GM21717 (cell line): ENCODE results near the gene DOCK8.

Source experiments
- ATAC-seq: cut with Tn5 transposase; IDR thresholded peaks from one replicate; pipeline ENCODE4 v1.9.1; 2021; ENCODE audit warnings: mild to moderate bottlenecking, moderate library complexity; ENCODE audit not compliant: unreplicated experiment

DOCK8 gene

DNA sequence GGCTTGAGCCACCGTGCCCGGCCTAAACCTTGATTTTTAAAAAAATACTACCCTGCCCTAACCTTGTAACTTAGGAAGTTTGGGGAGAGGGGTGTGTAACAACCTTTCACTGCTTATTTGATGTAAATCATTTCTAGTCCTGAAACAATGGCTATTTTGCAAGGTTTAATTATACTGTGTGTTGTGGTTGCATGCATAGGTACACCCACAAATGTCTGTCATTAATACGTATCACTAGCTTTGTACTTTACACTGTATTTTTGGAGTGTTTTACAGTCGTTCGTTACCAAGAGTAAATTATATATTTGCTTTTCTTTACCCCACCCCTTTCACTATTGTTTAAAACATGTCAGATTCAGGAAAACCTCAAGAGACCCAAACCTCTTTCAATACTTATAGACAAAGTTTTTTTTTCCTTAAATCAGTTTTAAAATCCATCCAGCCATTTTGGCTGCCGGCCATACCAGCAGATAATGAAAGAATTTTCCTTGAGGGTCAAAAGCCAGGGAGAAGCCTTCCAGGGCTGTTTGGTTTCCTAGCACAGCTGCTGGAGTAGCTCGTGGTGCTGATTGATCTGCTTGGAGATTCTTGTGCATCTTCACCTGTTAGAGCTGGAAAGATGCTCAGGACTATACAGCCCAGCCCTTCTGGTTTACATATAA lies 50.7 kb downstream of the DOCK8 start:
- ATAC-seq: no peak

- ATAC-seq: no peak
These were observed 51.6 kb downstream of the DOCK8 start for GRCh38 chr9:266228-266627.

DNA sequence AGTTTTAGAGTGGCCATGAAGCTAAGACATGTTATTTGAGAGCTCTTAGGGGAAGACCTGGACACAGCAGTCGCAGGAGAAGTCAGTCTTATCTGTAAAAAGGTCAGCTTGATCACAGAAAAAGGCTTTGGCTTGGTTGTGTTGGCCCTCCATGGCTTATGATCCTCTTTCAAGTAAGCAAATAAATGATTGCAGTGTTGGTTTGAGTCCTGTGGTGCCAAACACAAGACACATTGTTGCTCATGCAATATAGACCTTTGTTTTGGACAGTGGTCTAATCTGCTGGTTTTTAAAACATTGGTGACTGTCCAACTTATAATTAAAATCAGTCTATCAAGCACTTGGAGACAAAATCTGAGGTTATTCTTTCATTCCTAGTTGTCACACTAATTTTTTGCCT lies 54.0 kb downstream of the DOCK8 start:
- no peak for ATAC-seq

DNA sequence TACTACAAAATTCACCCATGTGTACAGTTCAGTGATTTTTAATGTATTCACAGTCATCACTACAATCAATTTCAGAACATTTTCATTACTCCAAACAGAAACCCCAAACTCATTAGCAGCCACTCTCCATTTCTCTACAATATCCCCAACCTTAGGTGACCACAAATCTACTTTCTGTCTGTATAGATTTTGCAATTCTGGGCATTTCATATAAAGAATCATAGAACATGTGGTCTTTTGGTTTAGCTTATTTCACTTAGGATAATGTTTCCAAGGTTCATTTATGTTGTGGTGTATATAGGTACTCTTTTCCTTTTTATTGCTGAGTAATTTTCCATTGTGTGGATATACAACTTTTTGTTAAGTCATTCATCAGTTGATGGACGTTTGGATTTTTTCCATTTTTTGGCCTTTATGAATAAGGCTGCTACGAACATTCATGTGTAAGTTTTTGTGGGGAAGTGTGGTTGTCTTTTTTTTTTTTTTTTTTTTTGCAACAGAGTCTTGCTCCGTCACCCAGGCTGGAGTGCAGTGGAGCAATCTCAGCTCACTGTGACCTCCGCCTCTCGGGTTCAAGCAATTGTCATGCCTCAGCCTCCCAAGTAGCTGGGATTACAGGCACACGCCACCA lies 54.5 kb downstream of the DOCK8 start:
- ATAC-seq: no peak

- ATAC-seq: no peak
These were observed 56.1 kb downstream of the DOCK8 start for GRCh38 chr9:270657-271237.

GRCh38 chr9:272251-273213 lies 57.9 kb downstream of the DOCK8 start:
- ATAC-seq: peak; percentile 98

DNA sequence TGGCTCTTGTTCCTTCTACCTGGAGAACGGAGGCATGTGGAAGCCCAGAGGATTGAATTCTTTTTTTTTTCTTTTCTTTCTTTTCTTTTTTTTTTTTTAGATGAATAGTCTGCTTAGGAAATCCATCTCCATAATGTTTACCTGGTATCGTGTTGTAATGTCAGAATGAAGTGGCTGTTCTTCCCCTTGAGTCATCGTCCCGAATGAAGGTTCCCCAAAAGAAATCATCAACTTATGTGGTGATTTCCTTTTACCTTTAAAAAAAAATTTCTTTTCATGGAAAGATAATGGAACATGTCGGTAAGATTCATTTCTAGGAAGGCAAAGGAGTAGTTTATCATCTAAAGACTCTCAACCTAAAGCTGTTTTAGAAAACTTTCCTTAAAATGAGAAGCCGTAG lies 59.7 kb downstream of the DOCK8 start:
- ATAC-seq: no peak

DNA sequence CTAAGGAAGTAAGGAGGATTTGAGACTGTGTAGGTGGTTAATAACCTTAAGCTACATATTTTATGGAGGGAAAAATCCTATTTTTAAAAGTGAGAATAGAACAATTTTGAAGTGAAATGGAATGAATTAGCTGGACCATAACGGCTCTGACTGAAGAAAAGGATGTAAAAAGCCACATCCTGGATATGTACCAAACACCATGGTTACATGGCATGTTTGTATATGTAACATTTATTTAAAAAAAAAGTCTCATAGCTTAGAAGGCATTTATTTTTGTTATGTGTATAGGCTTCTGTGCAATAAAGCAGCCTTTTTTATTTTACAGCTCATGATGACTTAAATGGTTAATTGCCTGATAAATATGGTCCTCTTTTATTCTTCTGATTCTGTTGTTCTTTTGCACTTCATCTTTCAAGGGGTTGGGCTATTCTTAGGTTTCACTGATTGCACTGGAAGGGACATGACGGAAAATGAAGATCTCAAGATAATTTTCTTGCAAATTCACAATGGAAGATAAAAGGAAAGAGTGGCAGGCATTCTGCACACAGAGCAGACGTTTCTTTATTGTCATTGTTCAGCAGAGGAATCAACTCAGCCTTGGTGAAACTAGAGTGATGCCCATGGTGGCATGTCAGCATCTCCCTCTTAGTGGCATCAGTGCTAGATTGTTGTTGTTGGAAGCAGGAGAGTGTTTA lies 63.1 kb downstream of the DOCK8 start:
- no peak for ATAC-seq

DNA sequence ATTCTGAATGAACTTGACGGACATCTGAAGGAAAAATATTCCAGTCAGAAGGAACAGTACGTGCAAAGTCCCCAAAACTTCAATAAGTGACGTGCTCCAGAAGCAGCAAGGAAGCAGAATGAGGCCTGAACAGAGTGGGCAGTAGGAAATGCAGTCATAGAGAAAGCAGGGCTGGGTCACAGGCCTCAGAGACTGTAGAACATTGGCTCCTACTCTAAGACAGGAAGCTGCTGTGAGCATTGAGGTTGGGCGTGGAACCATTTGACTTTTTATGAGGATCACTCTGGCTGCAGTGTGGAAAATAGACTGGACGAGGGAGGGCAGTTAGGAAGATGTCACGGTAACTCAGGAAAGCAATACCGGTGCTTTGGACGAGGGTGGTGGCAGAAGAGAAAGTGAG lies 64.0 kb downstream of the DOCK8 start:
- no peak for ATAC-seq

DNA sequence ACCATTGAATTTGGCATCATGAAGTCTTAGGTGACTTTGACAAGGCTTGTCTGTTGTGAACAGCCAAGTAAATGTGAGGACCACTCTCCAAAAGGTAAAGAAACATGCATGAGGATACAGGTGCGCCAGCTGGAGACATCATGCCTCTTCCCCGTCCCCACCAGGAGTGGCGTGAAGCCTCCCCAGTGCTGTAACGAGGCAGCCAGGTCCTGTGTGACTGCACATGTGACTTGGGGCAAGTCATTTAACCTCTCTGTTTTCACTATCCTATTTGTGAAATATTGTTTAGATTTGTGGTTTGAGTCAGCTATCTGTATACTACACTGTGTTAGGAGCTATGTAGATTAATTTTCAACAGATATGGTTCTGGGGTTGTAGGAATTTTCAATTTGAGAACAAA lies 65.0 kb downstream of the DOCK8 start:
- ATAC-seq: no peak

GRCh38 chr9:281741-282645 lies 67.3 kb downstream of the DOCK8 start:
- no peak for ATAC-seq

DNA sequence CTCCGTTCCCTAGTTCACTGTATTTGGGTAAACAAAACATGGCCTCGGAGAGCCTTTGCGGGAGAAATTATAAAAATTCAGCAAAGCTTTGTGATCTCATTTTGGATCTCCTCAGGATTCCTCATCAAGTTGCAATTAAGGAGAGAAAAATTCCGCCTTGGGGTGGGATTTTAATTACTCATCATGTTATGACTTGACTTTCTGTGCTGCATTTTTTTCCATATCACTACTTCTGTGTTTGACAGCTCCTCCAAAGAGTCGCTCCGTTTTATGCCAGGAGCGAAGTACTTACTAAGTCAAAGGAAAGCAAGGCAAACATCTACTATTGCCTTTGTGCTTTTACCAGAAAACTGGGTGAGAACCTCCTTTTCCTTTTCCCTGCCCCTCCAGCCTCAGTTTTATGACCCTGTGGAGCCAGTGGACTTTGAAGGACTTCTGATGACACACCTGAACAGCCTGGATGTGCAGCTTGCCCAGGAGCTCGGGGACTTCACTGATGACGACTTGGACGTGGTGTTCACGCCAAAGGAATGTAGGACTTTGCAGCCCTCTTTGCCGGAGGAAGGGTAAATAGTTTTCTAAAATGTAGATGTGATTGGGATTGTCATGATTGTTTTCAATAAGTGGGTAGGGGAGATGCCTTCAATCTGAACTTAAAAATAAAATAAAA lies 71.5 kb downstream of the DOCK8 start:
- no peak for ATAC-seq

DNA sequence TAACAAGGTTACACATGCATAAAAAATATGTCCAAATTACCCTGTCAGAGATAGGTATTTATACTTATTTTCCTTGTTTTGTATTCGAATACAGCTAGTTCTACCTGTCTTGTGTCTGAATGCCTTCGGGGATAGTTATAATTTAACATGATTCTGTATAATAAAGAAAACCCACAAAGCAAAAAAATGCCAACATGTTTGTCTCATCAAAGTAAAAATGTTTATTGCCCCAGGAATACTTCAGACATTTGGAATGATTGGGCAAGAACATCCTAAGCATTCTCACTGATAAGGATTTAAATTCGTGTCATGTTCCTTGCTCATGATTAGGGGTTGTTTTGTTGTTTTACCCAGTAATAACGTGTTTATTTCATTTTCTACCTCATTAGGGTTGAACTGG lies 74.5 kb downstream of the DOCK8 start:
- ATAC-seq: no peak

DNA sequence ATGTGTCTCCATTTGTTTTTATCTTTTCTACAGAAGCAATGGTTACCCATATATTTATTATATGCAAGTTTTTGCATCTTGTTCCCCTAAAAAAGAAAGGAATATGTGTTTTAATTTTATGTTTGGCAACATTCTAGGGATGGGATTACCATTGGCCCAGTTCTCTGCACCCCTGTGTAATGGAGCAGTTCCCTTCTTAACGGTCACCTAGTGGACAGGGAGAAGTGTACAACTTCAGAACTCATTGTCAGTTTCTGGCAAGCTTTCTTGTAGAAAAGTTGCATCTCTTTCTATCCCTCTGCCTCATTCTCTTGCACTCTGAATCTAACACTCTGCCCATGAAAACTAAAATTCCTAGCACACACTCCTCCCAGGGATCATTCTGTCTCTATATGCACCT lies 78.2 kb downstream of the DOCK8 start:
- no peak for ATAC-seq

GRCh38 chr9:295576-295975 lies 80.9 kb downstream of the DOCK8 start:
- no peak for ATAC-seq

DNA sequence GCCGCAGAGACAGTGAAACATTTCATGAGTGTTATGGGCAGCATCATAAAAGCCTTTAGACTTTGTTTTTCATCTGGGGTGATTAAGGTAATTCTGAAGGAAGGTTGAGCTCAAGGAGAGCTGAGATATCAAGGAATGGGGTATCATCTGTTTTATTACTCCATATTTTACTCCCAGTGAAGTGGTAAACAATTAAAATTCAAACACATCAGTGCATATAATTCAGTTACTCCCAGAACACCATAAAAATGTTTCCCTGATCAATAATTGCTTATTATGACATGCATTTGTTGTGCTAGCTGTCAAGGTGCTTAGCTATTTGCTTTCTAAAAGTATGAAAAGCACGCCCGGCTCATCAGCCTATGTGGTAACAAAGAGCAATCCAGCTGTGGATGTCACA lies 81.7 kb downstream of the DOCK8 start:
- ATAC-seq: no peak

DNA sequence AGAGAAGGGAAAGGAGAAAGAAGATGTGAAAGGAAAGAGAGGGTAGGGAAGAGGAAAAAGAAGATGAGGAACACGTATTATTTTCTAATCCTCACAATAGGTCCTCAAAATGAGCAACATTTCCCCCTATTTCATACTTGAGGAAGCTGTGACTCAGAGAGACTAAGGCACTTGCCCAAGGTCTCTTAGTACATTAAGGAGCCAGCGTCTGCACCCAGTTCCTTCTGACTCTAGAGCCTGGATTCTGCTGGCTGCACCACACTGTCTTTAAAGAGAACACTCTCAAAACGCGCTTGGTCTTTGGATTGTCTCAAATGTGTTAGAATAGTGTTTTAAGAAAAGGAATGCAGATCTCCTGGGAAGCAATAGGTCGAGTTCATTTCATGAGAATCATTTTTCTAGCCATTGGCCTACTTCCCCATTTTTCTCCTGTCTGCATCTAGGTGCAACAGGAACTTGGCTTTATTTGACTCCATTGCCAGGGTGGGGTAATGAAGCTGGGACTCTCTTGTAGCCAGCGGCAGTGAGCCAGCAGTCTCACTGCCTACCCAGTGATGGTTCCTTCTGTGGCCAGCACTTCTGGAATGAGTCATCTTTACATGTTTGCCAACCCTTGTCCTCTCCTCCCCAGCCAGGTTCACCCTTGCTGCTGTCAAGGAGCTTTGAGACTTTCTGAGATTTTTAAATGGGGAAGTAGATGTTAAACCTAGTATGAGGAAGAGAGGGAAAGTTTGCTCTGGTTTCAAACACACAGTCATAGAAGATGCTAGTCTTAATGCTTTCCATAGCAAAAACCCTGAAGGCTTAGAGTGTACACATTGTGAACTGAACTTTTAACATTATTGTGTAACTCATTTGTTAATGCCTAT lies 82.7 kb downstream of the DOCK8 start:
- peak; percentile 96 for ATAC-seq

DNA sequence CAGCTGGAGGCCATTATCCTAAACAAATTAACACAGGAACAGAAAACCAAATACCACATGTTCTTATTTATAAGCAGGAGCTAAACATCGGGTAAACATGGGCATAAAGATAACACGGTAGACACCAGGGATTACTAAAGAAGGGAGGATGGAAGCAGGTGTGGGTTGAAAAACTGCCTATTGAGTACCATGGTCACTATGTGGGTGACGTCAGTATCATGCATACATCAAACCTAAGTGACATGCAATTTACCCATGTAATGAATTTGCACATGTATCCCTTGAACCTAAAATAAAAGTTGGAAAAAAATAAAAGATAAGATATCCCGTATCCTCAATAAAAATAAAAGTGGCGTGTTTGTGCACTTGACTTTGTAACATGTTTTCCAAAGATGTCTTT lies 88.8 kb downstream of the DOCK8 start:
- ATAC-seq: no peak
